Muscle layer of duodenum (tissue), 2 donors: ENCODE data around the gene KRT33B.
"Not testable (repeated sequence)": the region's sequence is repeated elsewhere in the genome, so short reads cannot be mapped to it uniquely, and the experiment has no call there.

Experiments
- H3K27ac ChIP-seq: one replicate; pipeline ENCODE4 v1.7.0; 2013; ENCODE audit warnings: mild to moderate bottlenecking, low read length
- H3K27me3 ChIP-seq: one replicate; pipeline ENCODE4 v1.7.0; 2013; ENCODE audit warnings: low read depth, mild to moderate bottlenecking, control low read depth, low read length
- H3K36me3 ChIP-seq, 2 donors: one replicate each; pipeline ENCODE4 v1.7.0; 2013; ENCODE audit warnings: low read length in 2 of 2, control low read depth in 1 of 2, mild to moderate bottlenecking in 1 of 2; ENCODE audit not compliant: insufficient read depth in 2 of 2, control insufficient read depth in 1 of 2
- H3K4me1 ChIP-seq, 2 donors: one replicate each; pipeline ENCODE4 v1.7.0; 2013; ENCODE audit warnings: low read length in 2 of 2, mild to moderate bottlenecking in 2 of 2, control low read depth in 1 of 2, moderate library complexity in 1 of 2; ENCODE audit not compliant: insufficient read depth in 2 of 2, control insufficient read depth in 1 of 2
- H3K4me3 ChIP-seq, 2 donors: one replicate each; pipeline ENCODE4 v1.7.0; 2013; ENCODE audit warnings: low read length in 2 of 2, low read depth in 1 of 2, mild to moderate bottlenecking in 1 of 2
- H3K9me3 ChIP-seq, 2 donors: one replicate each; pipeline ENCODE4 v1.7.0; 2013; ENCODE audit warnings: low read length in 2 of 2, control low read depth in 1 of 2, mild to moderate bottlenecking in 1 of 2; ENCODE audit not compliant: control insufficient read depth in 1 of 2
- donor health status: healthy.

Gene KRT33B

DNA sequence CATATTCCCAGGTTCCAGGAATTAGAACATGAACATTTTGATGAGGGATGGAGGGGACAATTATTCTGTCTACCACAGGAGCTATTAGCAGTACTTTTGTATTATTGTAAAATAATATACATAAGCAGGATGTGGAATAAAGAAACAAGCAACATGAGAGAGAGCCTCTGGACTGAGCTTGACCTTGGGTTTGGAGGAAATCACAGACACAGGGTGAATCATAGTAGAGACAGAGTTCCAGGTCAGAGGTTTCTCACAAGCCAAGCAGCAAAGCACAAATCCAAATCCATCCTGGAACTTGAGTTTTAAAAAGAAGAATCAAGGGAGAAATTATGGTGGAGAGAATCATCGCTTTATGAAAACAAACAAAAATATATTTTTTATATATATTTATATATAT, 22.7 kb upstream of the KRT33B start:
- Histone ChIP-seq H3K27me3 (no peaks in the 10 kb centered on the region), H3K9me3 (peaks cover 0 to 7% of the 10 kb centered on the region in 2 donors), H3K4me3 (no peak overlapping the region), H3K4me1 (no peaks in the 10 kb centered on the region), H3K27ac (no peak overlapping the region), H3K36me3 (no peaks in the 10 kb centered on the region)

DNA sequence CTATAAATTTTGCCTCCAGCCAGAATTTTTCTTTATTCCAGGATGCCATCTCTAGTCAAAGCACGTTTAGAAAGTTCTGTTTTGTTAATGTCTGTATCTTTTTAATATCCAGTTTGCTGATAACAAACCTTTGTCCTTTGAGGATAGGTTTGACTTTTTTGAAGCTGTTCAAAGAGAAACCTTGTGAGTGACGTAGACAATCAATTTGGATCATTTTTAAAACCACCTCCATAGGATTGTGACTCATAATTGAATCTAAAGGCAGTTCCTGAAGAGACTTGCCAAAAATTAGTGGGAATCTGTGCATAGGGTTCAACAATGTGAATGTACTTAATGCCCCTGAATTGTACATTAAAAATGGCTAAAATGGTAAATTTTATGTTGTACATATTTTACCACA, 21.9 kb upstream of the KRT33B start:
- Histone ChIP-seq H3K4me1 (no peaks in the 10 kb centered on the region), H3K4me3 (no peak overlapping the region), H3K27ac (no peak overlapping the region), H3K27me3 (no peaks in the 10 kb centered on the region), H3K9me3 (peaks cover 0 to 14% of the 10 kb centered on the region in 2 donors), H3K36me3 (no peaks in the 10 kb centered on the region)

DNA sequence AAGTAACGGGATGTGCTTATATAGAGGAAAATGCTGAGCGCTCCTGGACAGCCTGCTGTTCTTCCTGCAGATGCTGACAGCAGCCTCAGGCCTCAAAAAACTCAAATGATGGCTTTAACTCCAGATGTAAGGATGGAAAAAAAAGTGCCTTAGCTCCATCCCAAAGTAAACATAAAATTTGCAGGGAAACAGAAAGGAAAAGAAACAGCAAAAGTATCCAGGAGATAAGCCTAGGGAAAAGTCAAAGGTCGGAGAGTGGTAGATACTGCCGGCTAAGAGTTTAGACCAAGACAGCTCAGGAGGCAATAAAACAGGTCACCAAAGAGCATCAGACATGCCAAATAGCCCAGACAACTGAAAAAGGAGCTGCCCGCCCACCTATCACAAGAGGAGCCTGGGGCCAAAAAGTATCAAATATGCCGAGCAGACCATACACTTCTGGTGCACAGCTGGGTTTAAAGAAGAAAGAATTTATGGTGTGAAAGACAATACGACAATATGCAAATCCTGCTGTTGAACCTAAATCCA, 20.9 kb upstream of the KRT33B start:
- Histone ChIP-seq H3K36me3 (no peaks in the 10 kb centered on the region), H3K4me1 (no peaks in the 10 kb centered on the region), H3K27ac (no peak overlapping the region), H3K9me3 (peaks cover 0 to 19% of the 10 kb centered on the region in 2 donors), H3K4me3 (no peak overlapping the region), H3K27me3 (no peaks in the 10 kb centered on the region)

DNA sequence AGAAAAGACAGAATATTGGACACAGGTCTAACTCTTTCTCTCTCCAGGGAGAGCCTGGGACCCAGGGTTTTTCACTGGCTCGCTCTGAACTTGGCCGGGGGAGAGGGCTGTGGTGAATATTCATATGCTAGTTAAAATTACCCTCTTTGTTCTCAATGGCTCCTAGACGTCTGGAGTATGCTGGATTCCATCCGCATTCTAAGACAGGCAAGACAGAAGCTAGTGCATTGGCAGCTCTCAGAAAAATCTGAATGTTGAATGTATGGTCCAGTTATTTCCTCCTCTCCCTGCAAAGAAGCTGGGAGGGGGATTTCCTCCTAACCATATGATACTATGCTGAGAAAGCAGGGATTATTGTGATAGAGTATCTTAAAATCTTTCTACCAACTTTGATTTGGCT, 18.1 kb upstream of the KRT33B start:
- Histone ChIP-seq H3K9me3 (peaks cover 0 to 19% of the 10 kb centered on the region in 2 donors), H3K4me3 (no peak overlapping the region), H3K4me1 (no peaks in the 10 kb centered on the region), H3K36me3 (no peaks in the 10 kb centered on the region), H3K27me3 (no peaks in the 10 kb centered on the region), H3K27ac (no peak overlapping the region)

DNA sequence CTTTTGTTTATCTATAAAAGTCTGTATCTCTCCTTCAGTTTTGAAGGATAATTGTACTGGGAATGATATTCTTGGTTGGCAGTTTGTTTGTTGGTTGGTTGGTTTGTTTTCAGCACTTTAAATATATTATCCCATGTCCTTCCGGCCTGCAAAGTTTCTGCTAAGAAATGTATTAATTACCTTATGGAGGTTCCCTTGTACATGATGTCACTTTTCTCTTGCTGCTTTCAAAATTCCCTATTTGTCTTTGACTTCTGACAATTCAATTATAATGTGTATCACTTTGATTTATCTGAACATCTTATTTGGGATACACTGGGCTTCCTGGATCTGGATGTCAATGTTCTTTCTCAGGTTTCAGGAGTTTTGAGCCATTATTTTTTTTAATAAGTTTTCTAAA, 16.6 kb upstream of the KRT33B start:
- no peaks in the 10 kb centered on the region for H3K4me1 ChIP-seq
- no peak overlapping the region for H3K4me3 ChIP-seq
- no peaks in the 10 kb centered on the region for H3K27me3 ChIP-seq
- peaks cover 0 to 19% of the 10 kb centered on the region in 2 donors for H3K9me3 ChIP-seq
- no peaks in the 10 kb centered on the region for H3K36me3 ChIP-seq
- no peak overlapping the region for H3K27ac ChIP-seq

DNA sequence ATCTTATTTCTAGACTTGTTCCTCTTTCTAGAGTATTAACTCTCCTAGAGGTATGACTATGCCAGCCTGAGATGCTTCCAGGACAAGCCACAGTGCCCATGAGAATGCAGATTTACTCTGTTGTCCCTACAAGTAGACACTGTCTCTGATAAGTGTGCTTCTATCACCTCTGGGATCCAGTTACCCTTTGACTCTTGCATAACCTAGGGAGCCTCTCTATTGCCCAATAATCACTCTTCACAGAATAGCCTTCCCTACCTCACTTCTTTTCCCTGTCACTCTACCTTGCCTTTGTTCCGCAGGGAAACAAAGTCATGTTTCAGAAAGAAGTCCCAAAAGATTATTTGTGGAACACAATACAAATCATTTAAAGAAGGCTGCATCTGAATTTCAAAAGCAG, 14.1 kb upstream of the KRT33B start:
- Histone ChIP-seq H3K36me3 (no peaks in the 10 kb centered on the region), H3K27ac (no peak overlapping the region), H3K4me1 (no peaks in the 10 kb centered on the region), H3K9me3 (peaks cover 0 to 19% of the 10 kb centered on the region in 2 donors), H3K27me3 (no peaks in the 10 kb centered on the region), H3K4me3 (no peak overlapping the region)

DNA sequence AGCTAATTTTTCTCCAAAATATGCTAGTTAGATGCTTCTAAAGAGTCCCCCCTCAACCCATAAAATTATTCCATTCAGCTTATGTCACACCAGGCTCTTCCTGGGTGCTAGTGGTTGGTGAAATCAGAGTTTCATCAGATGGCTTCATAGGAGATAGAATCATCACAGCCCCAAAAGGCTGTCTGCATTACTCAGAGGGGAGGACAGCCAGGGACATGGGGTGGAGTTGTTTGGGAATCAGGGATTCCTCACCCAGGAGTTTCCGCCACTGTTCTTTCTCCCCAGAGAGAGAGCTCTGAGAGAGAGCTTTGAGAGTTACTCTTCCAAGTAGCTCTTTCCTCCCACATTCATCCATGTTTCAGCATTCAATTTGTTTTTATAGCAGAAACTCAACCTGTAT, 12.8 kb upstream of the KRT33B start:
- H3K9me3 ChIP-seq = peaks cover 0 to 13% of the 10 kb centered on the region in 2 donors
- H3K4me3 ChIP-seq = no peak overlapping the region
- H3K27me3 ChIP-seq = no peaks in the 10 kb centered on the region
- no peak overlapping the region for H3K27ac ChIP-seq
- no peaks in the 10 kb centered on the region for H3K36me3 ChIP-seq
- no peaks in the 10 kb centered on the region for H3K4me1 ChIP-seq

DNA sequence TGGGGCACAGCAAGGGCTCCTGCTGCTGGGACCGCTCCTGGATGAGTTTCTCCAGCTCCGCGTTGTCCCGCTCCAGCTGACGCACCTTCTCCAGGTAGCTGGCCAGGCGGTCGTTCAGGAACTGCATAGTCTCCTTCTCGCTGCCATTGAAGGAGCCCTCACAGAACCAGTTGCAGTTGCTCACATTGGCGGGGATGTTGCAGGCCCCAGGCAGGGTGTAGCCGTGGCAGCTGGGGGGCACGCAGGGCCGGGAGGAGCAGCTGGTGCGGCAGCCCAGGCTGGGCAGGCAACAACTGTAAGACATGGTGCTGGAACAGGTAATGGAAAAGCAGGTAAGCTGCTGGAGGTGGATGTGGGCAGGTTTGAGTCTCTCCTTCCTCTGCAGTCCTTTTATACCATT, 12.3 kb upstream of the KRT33B start, which contains the start of gene KRT34:
KRT34 (minus strand) TSS at position 364 of the 400 bp plus-strand sequence; CDS start at position 304, 60 bp downstream.
- not testable (repeated sequence) for H3K27me3 ChIP-seq, H3K4me1 ChIP-seq, H3K27ac ChIP-seq, H3K9me3 ChIP-seq, H3K36me3 ChIP-seq, H3K4me3 ChIP-seq

DNA sequence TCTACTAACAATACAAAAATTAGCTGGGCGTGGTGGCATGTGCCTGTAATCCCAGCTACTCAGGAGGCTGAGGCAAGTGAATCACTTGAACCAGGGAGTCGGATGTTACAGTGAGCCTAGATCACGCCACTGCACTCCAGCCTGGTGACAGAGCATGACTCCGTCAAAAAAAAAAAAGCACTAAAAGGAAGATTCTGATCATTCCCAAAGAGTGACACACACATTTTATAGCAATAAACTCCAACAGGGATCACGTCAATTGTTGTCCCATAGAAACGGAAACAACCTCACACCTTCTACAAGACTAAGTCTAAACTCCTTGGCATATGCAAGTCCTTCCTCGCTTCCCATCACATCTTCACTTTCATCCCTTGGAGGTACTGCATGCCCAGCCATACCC, 10.5 kb upstream of the KRT33B start:
- not testable (repeated sequence) for H3K36me3 ChIP-seq, H3K27me3 ChIP-seq, H3K9me3 ChIP-seq, H3K27ac ChIP-seq, H3K4me3 ChIP-seq, H3K4me1 ChIP-seq

DNA sequence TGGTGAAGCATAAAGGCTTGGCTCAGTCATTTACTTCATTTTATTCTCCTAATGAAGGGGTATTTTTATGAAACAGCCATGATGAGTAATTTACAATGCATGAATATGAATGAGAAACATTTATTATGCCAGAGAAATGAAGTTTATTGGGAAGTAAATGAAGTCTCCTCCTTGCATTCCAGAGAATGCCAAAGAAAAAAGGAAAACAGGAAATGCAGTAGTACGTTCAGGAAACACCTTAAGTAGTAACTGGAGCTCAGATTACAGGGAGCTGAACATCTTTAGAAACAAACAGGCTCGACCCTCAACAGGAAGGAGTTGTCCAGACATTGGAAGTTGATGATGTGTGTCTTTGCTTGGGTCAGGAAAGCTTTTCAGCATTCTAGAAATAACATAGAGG, 7.9 kb upstream of the KRT33B start:
- no peak overlapping the region for H3K4me3 ChIP-seq
- no peaks in the 10 kb centered on the region for H3K4me1 ChIP-seq
- no peaks in the 10 kb centered on the region for H3K36me3 ChIP-seq
- no peaks in the 10 kb centered on the region for H3K27me3 ChIP-seq
- no peak overlapping the region for H3K27ac ChIP-seq
- peaks cover 0 to 3% of the 10 kb centered on the region in 2 donors for H3K9me3 ChIP-seq

DNA sequence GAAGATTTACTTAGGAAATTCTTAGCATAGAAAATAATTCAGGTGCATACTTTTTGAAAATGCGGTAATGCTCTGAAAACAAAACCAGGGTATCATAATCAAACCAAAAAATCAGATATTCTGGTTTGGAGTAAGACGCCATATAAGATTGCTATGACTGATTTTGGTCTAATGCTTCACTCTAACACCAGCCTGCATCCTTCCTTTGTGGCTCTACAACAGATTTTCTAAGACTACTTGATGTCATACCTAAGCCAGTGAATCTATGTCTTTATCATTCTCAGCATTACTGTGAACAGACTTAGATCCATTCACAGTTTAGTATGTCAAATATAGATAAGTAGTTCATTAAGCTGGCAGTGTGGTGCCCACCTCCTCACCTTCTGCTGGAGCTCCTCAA, 590 bp downstream of the KRT33B start:
- Histone ChIP-seq H3K27ac (no peak overlapping the region), H3K4me3 (no peak overlapping the region), H3K27me3 (no peaks in the 10 kb centered on the region), H3K36me3 (no peaks in the 10 kb centered on the region), H3K4me1 (no peaks in the 10 kb centered on the region), H3K9me3 (no peaks in the 10 kb centered on the region)

DNA sequence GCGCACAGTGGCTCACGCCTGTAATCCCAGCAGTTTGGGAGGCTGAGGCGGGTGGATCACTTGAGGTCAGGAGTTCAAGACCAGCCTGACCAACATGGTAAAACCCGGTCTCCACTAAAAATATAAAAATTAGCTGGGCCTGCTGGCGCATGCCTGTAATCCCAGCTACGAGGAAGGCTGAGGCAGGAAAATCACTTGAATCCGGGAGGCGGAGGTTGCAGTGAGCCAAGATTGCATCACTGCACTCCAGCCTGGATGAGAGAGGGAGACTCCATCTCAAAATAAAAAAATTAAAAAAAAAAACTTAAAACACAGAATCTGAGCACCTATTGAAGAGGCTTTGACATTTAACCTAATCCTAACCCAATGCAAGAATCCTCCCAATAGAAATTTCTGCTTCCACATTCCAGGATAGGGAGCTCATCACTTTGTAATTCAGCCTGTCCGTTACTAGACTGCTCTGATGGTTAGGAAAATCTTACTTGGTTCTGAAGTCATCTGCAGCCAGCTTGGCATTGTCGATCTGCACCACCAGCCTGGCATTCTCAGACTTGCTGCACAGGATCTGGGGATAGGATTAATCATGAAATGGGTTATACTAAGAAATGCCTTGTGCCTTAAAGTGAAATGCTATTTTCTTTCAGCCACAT, 2.1 kb downstream of the KRT33B start:
- no peak overlapping the region for H3K4me3 ChIP-seq
- no peaks in the 10 kb centered on the region for H3K36me3 ChIP-seq
- H3K4me1 ChIP-seq = no peaks in the 10 kb centered on the region
- H3K27me3 ChIP-seq = no peaks in the 10 kb centered on the region
- H3K9me3 ChIP-seq = no peaks in the 10 kb centered on the region
- H3K27ac ChIP-seq = no peak overlapping the region
